Measurements from ENCODE around the gene CALR3.

DNA sequence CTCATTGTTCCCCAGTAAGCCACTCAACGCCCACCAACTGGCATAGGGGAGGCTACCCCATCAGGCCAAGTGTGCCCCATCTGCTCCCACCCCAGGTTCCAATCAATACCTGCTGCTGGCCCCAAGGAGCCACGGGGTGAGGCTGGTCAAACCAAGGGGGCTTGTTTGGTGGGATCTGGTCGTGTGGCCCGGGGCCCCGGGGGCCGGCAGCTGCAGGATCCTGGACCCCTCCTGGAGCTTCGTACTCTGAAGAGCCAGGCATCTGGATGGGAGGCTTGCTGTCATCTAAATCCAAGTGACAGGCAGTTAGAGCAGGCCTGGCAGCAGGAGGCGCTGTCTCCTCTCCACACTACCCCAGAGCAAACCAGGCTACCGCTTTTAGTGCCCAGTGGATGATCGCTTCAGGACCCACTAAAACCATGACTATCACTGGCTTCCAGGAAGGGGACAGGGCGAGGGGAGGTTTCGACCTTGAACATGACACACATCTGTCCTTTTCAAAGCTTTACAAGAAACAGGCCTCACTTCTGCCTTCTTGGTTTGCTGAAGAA, 32.1 kb upstream of the CALR3 start:
- TF ChIP-seq POLR2AphosphoS5 (IDR thresholded peaks at IDR 0.05; ENCODE audit: low read depth, low read length) (no peak), POLR2A (IDR thresholded peaks at IDR 0.05; ENCODE audit: low read depth, low read length) (no peak), TAF1 (IDR thresholded peaks at IDR 0.05; ENCODE audit: borderline replicate concordance, low read depth, low read length) (no peak)
